OCI-LY3 (cell line): ENCODE measurements around the gene FCER2.
A peak's percentile ranks its signal among the peaks of the same experiment; 100 is the strongest.

Source experiments
- H2AFZ ChIP-seq: fragments of 200-600, 300-600 bp; shearing (Covaris generic); 2 replicates; pipeline ENCODE4 v1.6.0; 2014; ENCODE audit warnings: antibody characterized with exemption, low read depth, low read length
- H3K27ac ChIP-seq: fragments of 200-600, 300-600 bp; sonication (generic); 2 replicates; pipeline ENCODE4 v1.5.1; 2014; ENCODE audit warnings: mild to moderate bottlenecking, low read length, moderate library complexity, mixed read lengths
- H3K27me3 ChIP-seq: fragments of 200-600, 300-600 bp; sonication (generic); 2 replicates; pipeline ENCODE4 v1.6.1; 2014; ENCODE audit warnings: low read depth, low read length, mixed read lengths
- H3K36me3 ChIP-seq: fragments of 200-600, 300-600 bp; sonication (generic); replicated peaks from 2 replicates; pipeline ENCODE3; 2014; ENCODE audit warnings: low read depth, low read length, mixed read lengths
- H3K4me1 ChIP-seq: fragments of 300-600, 200-600 bp; sonication (generic); 2 replicates; pipeline ENCODE4 v1.6.1; 2014; ENCODE audit warnings: low read length, mixed read lengths
- H3K4me2 ChIP-seq: fragments of 200-600, 300-600 bp; sonication (generic); 2 replicates; pipeline ENCODE4 v1.6.1; 2014; ENCODE audit warnings: low read length, mixed read lengths
- H3K4me3 ChIP-seq: fragments of 300-600, 200-600 bp; sonication (generic); 2 replicates; pipeline ENCODE4 v1.5.1; 2014; ENCODE audit warnings: antibody characterized with exemption, mild to moderate bottlenecking, low read length, moderate library complexity
- H3K79me2 ChIP-seq: fragments of 300-600, 200-600 bp; shearing (Covaris generic); 2 replicates; pipeline ENCODE4 v1.6.1; 2014; ENCODE audit warnings: mild to moderate bottlenecking, low read length, mixed read lengths
- H3K9ac ChIP-seq: fragments of 300-600, 200-600 bp; shearing (Covaris generic); 2 replicates; pipeline ENCODE4 v1.6.0; 2014; ENCODE audit warnings: mild to moderate bottlenecking, low read length, moderate library complexity
- H3K9me3 ChIP-seq: fragments of 200-600, 300-600 bp; shearing (Covaris generic); 2 replicates; pipeline ENCODE4 v1.6.1; 2014; ENCODE audit warnings: low read length, mixed read lengths; ENCODE audit not compliant: insufficient read depth
- H4K20me1 ChIP-seq: fragments of 200-600, 300-600 bp; sonication (generic); 2 replicates; pipeline ENCODE4 v1.6.1; 2016; ENCODE audit warnings: low read length, mixed read lengths; ENCODE audit not compliant: insufficient read depth
- CTCF ChIP-seq: fragments of 200-600, 300-600 bp; sonication (generic); IDR thresholded peaks from 2 replicates; pipeline ENCODE4 v1.5.1; 2014; ENCODE audit warnings: antibody characterized with exemption, low read length, low read depth
- EZH2phosphoT487 ChIP-seq: fragments of 200-600 bp; shearing (Covaris generic); IDR thresholded peaks from 2 replicates; pipeline ENCODE4 v1.6.1; 2018; ENCODE audit warnings: antibody characterized with exemption, mixed run types, low read depth

FCER2 gene

GRCh38 chr19:7705387-7706187 is 3.7 kb upstream of the FCER2 start:
- Histone ChIP-seq H3K27me3 (peaks cover 72% of the 10 kb centered on the region), H3K27ac (peak overlapping the region; percentile 43; the same call in 1 of the 2 replicates), H3K9ac (peak overlapping the region; percentile 43; the same call in 1 of the 2 replicates)

GRCh38 chr19:7704280-7705060 is 2.5 kb upstream of the FCER2 start:
- Histone ChIP-seq H3K27ac (no peak overlapping the region), H3K9me3 (no peaks in the 10 kb centered on the region), H3K79me2 (no peaks in the 10 kb centered on the region), H3K9ac (no peak overlapping the region), H2AFZ (no peak overlapping the region), H3K4me2 (no peak overlapping the region; the same call in 1 of the 2 replicates), H3K4me1 (peaks cover 62% of the 10 kb centered on the region), H3K27me3 (peaks cover 69% of the 10 kb centered on the region), H3K36me3 (no peaks in the 10 kb centered on the region), H4K20me1 (no peaks in the 10 kb centered on the region; the same call in 1 of the 2 replicates), H3K4me3 (no peak overlapping the region)
- no peak for TF ChIP-seq EZH2phosphoT487
- TF ChIP-seq CTCF, result no peak

More at GRCh38 chr19:7705387-7706187, 3.7 kb upstream of the FCER2 start:
- Histone ChIP-seq H3K79me2 (no peaks in the 10 kb centered on the region), H3K9me3 (no peaks in the 10 kb centered on the region), H2AFZ (no peak overlapping the region; the same call in 1 of the 2 replicates), H3K4me1 (peaks cover 55% of the 10 kb centered on the region), H3K4me3 (peak overlapping the region; percentile 67), H3K36me3 (no peaks in the 10 kb centered on the region), H3K4me2 (peak overlapping the region; percentile 94), H4K20me1 (no peaks in the 10 kb centered on the region; the same call in 1 of the 2 replicates)
- TF ChIP-seq EZH2phosphoT487, result peak; percentile 95
- TF ChIP-seq CTCF, result no peak

GRCh38 chr19:7703332-7703731 is 1.4 kb upstream of the FCER2 start:
- Histone ChIP-seq H4K20me1 (no peaks in the 10 kb centered on the region; the same call in 1 of the 2 replicates), H3K9me3 (no peaks in the 10 kb centered on the region), H3K27ac (no peak overlapping the region), H3K36me3 (no peaks in the 10 kb centered on the region), H3K27me3 (peaks cover 72% of the 10 kb centered on the region), H3K9ac (no peak overlapping the region), H3K4me3 (no peak overlapping the region), H3K79me2 (no peaks in the 10 kb centered on the region), H2AFZ (no peak overlapping the region), H3K4me1 (peaks cover 64% of the 10 kb centered on the region), H3K4me2 (no peak overlapping the region)
- TF ChIP-seq CTCF (no peak), EZH2phosphoT487 (no peak)

GRCh38 chr19:7701049-7701653 is 780 bp downstream of the FCER2 start:
- no peaks in the 10 kb centered on the region for H4K20me1 ChIP-seq
- H3K9ac ChIP-seq, result no peak overlapping the region
- no peaks in the 10 kb centered on the region for H3K36me3 ChIP-seq
- no peaks in the 10 kb centered on the region for H3K9me3 ChIP-seq
- no peak overlapping the region for H3K4me2 ChIP-seq
- no peak overlapping the region for H3K27ac ChIP-seq
- H3K4me1 ChIP-seq, result peaks cover 52% of the 10 kb centered on the region
- H2AFZ ChIP-seq, result no peak overlapping the region
- peaks cover 71% of the 10 kb centered on the region for H3K27me3 ChIP-seq
- H3K79me2 ChIP-seq, result no peaks in the 10 kb centered on the region
- no peak overlapping the region for H3K4me3 ChIP-seq
- TF ChIP-seq CTCF, result no peak
- no peak for TF ChIP-seq EZH2phosphoT487
